ENCODE measurements around the gene LYST. TPM values are rescaled to one million over a fixed set of nuclear protein-coding genes. Genes with fewer than 3 reads are reported as not detected.

LYST gene
- total and polyA plus RNA-seq, 7 donors = 6.6 to 53.2 (median 21.9) TPM

GRCh38 chr1:235887676-235888075, 21.0 kb upstream of the LYST start:
- Histone ChIP-seq H3K27ac (no peak overlapping the region), H3K4me1 (peaks cover 0 to 11% (median 9%) of the 10 kb centered on the region in 4 donors), H3K4me3 (no peak overlapping the region), H3K27me3 (no peaks in the 10 kb centered on the region), H3K36me3 (no peaks in the 10 kb centered on the region), H3K9me3 (no peaks in the 10 kb centered on the region)
- TF ChIP-seq POLR2AphosphoS5 (IDR thresholded peaks at IDR 0.05) = no peak
- no peak for TF ChIP-seq CTCF (IDR thresholded peaks at IDR 0.05)
- TF ChIP-seq POLR2A (IDR thresholded peaks at IDR 0.05) = no peak
- TF ChIP-seq EP300 (IDR thresholded peaks at IDR 0.05) = no peak
- 70 to 79% methylated on average over 2 of the region's 2 CpGs for WGBS, 2 donors
- intact Hi-C loops (cut with DNase I) = no loop called here
- DNase-seq = no peak

GRCh38 chr1:235885655-235886262, 19.1 kb upstream of the LYST start:
- H3K27ac ChIP-seq = no peak overlapping the region
- intact Hi-C loops (cut with DNase I) = no loop called here
- peaks cover 0 to 11% (median 9%) of the 10 kb centered on the region in 4 donors for H3K4me1 ChIP-seq
- H3K36me3 ChIP-seq = no peaks in the 10 kb centered on the region
- H3K4me3 ChIP-seq = no peak overlapping the region
- TF ChIP-seq EP300 (IDR thresholded peaks at IDR 0.05) (no peak), POLR2A (IDR thresholded peaks at IDR 0.05) (no peak), POLR2AphosphoS5 (IDR thresholded peaks at IDR 0.05) (no peak), CTCF (IDR thresholded peaks at IDR 0.05) (no peak)
- 29 to 62% methylated on average over 3 of the region's 3 CpGs for WGBS, 2 donors
- no peaks in the 10 kb centered on the region for H3K27me3 ChIP-seq
- DNase-seq = no peak
- H3K9me3 ChIP-seq = no peaks in the 10 kb centered on the region

GRCh38 chr1:235883261-235883927, 16.7 kb upstream of the LYST start:
- Histone ChIP-seq H3K9me3 (no peaks in the 10 kb centered on the region), H3K36me3 (no peaks in the 10 kb centered on the region), H3K27me3 (no peaks in the 10 kb centered on the region), H3K4me1 (peaks cover 0 to 11% (median 9%) of the 10 kb centered on the region in 4 donors), H3K27ac (peak overlapping the region; percentile 35 to 56 (median 51)), H3K4me3 (peak overlapping the region in 2 of 4 donors; percentile 7 to 12)
- TF ChIP-seq CTCF (IDR thresholded peaks at IDR 0.05) = no peak
- peak; percentile 43 to 84 (median 56) for TF ChIP-seq POLR2AphosphoS5 (IDR thresholded peaks at IDR 0.05)
- TF ChIP-seq EP300 (IDR thresholded peaks at IDR 0.05) = peak in 1 of 4 donors; percentile 39
- no peak for TF ChIP-seq POLR2A (IDR thresholded peaks at IDR 0.05)
- 69 to 72% methylated on average over 12 of the region's 12 CpGs for WGBS, 2 donors
- intact Hi-C loops (cut with DNase I) = no loop called here
- peak; percentile 93 for DNase-seq

GRCh38 chr1:235882816-235883215, 16.1 kb upstream of the LYST start:
- Histone ChIP-seq H3K4me1 (peaks cover 0 to 11% (median 9%) of the 10 kb centered on the region in 4 donors), H3K27me3 (no peaks in the 10 kb centered on the region), H3K27ac (peak overlapping the region; percentile 35 to 56 (median 51)), H3K9me3 (no peaks in the 10 kb centered on the region), H3K36me3 (no peaks in the 10 kb centered on the region), H3K4me3 (peak overlapping the region in 2 of 4 donors; percentile 7 to 12)
- TF ChIP-seq CTCF (IDR thresholded peaks at IDR 0.05) = no peak
- TF ChIP-seq POLR2A (IDR thresholded peaks at IDR 0.05) = no peak
- no peak for TF ChIP-seq EP300 (IDR thresholded peaks at IDR 0.05)
- TF ChIP-seq POLR2AphosphoS5 (IDR thresholded peaks at IDR 0.05) = no peak
- DNase-seq = no peak
- intact Hi-C loops (cut with DNase I) = no loop called here
- 79 to 81% methylated on average over 6 of the region's 6 CpGs for WGBS, 2 donors

Data from sigmoid colon (tissue), 7 donors.